ENCODE measurements around the gene ZFP1. TPM values are rescaled to one million over a fixed set of nuclear protein-coding genes. Genes with fewer than 3 reads are reported as not detected.
A peak's percentile ranks its signal among the peaks of the same experiment; 100 is the strongest.

ZFP1 gene
- total RNA-seq, 1 donor from 2014 or later = 11.4 TPM

GRCh38 chr16:75147968-75148310, 385 bp upstream of the ZFP1 start:
- no peak for DNase-seq (ENCODE audit: low spot score)

GRCh38 chr16:75151798-75152197, 3.5 kb downstream of the ZFP1 start:
- DNase-seq (ENCODE audit: low spot score) = no peak

DNA sequence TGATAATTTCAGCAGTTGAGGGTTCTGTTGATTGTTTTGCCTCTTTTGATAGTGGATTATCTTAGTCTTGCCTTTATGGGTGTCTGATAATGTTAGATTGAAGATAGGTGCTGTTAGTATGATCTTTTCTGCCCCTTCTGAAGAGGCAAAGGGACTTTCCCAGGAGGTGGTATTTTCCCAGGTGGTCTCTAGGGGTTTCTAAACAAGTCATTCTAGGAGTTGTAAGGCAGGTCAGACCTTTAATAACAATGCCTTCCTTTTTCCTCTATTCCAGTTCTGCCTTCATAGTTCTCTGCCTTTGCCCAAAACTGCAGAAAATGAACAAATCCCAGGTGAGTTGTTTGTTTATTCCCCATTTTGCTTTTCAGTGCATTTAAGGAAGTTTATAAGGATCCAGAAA, 4.3 kb downstream of the ZFP1 start:
- no peak for DNase-seq (ENCODE audit: low spot score)

DNA sequence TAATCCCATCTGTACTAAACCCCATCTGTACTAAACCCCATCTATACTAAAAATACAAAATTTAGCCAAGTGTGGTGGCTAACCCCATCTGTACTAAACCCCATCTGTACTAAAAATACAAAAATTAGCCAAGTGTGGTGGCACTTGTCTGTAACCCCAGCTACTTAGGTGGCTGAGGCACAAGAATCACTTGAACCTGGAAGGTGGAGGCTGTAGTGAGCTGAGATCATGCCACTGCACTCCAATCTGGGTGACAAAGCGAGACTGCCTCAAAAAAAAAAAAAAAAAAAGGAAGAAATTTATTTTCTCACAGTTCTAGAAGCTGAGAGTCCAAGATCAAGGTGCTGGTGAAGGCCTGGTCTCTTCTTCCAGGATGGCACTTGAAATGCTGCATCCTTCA, 12.1 kb downstream of the ZFP1 start:
- no peak for DNase-seq (ENCODE audit: low spot score)

- DNase-seq (ENCODE audit: low spot score) = no peak
Observed at GRCh38 chr16:75169899-75170405, 21.6 kb downstream of the ZFP1 start.

GRCh38 chr16:75172578-75172977, 24.3 kb downstream of the ZFP1 start:
- DNase-seq (ENCODE audit: low spot score) = no peak

DNA sequence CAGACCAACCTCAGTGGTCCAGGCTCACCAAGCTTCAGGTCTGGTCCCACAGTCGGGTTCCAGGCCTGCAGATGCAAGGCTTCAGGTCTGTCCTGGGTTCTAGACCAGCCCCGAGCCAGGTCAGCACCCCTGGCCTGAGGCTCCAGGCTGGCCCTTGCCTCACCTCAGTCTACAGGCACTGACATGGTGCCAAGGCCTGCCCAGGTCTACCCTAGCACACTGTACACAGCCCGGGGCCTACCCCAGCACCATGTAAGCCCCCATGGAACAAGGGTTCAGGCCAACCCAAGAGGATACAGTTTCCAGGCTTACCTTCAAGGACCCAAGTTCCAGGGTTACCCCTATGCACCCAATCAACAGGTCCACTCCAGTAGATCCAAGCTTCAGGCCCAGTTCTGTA, 26.8 kb downstream of the ZFP1 start:
- no peak for DNase-seq (ENCODE audit: low spot score)

GRCh38 chr16:75176926-75177325, 28.6 kb downstream of the ZFP1 start:
- DNase-seq (ENCODE audit: low spot score) = no peak

- no peak for DNase-seq (ENCODE audit: low spot score)
Observed at GRCh38 chr16:75179208-75179607, 30.9 kb downstream of the ZFP1 start.

- no peak for DNase-seq (ENCODE audit: low spot score)
Observed at GRCh38 chr16:75181630-75182029, 33.3 kb downstream of the ZFP1 start.

DNA sequence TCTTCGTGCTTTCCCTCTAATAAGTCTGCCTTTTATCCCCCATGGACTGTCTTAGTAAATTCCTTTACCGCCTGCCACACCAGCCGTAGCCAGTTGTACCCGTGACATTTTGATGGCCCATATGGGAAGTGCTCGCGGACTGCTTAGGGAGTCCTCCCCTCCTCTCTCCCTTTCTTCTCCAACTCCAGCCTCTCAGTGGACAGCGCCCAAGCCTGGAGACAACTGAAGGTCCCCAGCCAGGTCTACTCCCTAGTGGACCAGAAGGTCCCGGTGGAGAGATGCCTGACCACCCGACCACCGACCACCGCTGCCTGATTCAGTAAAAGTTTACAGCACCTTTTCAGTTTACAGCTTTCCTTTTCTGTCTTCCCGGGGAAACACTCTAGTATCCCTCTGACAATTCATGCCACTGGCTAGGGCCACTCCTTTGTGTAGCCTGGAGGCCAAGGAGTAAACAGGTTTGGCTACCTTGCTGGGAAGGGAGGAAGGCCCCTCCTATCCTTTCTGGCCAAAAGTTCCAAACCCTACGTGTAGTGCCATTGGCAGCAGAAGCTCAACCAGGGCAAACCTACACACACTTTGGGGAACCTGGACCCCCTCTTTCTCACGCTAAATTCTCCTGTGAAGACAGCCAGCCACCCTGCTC, 40.6 kb downstream of the ZFP1 start:
- no peak for DNase-seq (ENCODE audit: low spot score)

GRCh38 chr16:75189638-75190245, 41.4 kb downstream of the ZFP1 start:
- DNase-seq (ENCODE audit: low spot score) = no peak

DNA sequence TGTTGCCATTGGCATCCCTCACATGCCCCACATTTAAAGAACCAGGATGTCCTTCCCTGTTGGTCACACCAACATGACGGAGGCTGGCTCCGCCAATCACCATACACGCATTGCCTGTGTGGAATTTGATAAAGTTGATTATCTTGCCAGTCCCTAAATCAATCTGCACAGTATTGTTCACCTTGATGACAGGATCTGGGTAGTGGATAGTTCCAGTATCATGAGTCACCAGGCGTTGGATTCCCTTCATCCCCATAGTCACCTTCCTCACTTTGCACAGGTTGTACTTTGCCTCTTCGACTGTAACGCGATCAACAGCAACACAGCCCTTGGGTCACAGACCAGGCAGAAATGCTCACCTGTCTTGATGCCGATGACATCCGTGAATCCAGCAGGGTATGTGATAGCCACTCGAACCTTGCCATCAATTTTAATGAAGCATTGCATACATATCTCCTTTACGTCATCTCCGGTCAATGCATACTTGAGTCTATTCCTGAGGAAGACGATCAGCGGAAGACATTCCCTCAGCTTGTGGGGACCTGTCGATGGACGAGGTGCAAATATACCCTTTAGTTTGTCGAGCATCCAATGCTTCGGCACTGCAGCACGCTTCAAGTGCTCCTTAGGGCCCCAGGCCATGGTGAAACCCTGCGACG, 44.4 kb downstream of the ZFP1 start:
- DNase-seq (ENCODE audit: low spot score) = peak; percentile 81

GRCh38 chr16:75193265-75193650, 44.9 kb downstream of the ZFP1 start:
- DNase-seq (ENCODE audit: low spot score) = no peak

DNA sequence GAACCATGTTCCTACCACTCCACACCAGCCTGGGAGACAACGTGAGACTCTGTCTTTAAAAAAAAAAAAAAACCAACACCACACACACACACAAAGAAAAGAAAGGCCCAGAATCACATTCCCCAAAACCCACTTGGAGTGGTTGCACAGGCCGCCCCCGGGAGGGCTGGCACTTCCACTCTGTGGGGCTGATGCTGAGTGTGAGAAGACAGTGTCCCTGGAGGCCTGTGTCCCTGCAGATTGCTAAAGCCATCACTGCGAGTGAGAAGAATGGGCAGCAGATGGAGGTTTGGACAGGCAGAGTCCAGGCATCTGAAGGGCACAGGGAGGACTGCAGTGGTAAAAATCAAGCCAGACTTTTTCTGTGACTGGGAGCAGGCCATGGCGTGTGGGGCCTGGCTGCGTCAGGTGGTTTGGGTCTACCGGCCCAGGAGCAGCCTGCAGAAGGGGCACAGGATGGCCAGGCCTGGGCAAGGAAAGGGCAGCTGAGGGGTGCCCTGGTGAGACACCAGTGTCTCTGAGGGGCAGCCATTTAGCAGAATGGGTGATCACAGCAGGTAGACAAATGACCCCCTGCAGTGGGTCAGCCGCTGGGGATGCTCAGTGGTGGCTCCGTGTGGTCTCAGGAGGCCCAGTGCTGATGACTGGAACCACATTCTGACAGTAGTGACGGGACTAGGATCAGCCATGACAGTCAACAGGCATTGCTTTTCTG, 45.6 kb downstream of the ZFP1 start:
- no peak for DNase-seq (ENCODE audit: low spot score)

DNA sequence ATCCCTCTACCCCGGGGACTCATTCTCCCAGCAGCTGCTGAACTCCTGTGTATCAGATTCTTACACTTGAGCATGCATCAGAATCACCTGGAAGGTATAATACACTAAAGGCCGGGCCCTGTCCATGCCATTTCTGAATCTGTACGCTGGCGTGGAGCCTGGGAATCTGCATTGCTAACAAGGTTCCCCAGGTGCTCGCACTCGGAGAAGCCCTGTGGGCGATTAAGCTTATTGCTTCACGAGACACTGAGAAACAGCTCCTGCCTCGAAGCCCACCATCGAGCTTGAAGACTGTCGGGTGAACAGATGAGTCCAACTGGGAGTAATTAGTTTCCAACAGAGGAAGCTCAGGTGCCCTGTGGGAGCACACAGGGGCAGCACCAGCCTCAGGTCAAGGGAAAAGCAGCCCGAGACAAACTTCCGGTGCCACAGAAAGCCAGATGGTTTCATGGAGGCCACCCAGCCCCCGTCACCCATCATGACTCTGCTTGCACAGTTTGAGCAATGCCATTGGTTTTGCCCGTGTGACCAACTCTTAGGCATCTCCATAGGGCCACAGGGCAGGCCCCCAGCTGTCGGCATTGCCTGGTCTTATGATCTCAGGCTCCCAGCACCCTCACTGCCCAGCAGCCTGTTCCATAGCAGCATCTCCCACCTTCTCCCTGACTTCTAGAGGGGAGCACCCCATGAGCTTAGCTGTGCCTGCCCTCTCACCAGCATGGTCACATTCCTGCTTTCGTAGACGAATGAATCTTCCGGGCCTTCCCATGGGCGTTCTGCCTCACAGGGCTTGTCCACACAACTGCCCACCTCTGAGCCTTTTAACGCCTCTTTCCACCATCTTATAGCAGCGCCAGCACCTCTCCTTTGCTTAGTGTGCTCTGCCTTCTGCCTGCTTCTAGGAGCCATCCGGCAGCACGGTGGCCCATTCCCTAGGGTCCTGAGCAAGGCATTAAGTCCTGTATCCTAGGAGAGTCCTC, 47.8 kb downstream of the ZFP1 start:
- no peak for DNase-seq (ENCODE audit: low spot score)

DNA sequence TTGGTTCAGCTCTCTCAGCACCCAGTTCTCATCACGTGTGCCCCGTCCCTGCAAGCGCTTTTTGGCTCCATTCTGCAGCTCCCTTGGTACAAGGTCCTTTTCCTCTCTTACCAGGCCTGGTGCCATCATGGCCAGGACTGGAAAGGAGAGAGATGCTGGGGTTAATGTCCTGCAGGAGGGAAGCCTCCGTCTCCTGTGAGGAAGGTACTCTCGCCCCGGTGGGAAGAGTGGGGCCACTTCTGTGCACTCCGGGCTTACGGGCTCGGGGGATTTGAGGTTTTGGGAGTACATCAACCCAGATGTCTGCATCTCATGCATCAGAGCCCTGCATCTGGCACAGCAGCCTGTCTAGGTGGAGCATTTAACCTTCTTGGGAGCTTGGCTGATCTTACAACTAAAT, 48.5 kb downstream of the ZFP1 start:
- no peak for DNase-seq (ENCODE audit: low spot score)

GRCh38 chr16:75197522-75198134, 49.3 kb downstream of the ZFP1 start:
- no peak for DNase-seq (ENCODE audit: low spot score)

GRCh38 chr16:75198135-75198600, 49.8 kb downstream of the ZFP1 start:
- peak; percentile 33 for DNase-seq (ENCODE audit: low spot score)

DNA sequence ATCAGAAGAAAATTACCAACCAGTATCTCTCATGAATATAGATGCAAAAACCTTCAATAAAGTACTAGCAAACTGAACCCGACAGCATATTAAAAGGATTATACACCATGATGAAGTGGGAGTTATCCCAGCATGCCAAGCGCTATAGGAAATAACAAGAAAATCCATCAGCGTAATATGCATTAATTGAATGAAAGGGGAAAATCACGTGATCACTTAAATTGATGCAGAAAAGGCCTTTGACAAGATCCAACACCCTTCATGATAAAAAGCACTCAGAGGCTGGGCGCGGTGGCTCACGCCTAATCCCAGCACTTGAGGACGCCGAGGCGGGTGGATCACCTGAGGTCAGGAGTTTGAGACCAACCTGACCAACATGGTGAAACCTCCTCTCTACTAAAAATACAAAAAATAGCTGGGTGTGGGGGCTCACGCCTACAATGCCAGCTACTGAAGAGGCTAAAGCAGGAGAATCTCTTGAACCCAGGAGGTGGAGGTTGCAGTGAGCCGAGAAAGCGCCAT, 53.8 kb downstream of the ZFP1 start:
- no peak for DNase-seq (ENCODE audit: low spot score)

GRCh38 chr16:75203096-75203495, 54.8 kb downstream of the ZFP1 start:
- no peak for DNase-seq (ENCODE audit: low spot score)
